ENCODE measurements around the gene VPS37B. TPM values are rescaled to one million over a fixed set of nuclear protein-coding genes. Genes with fewer than 3 reads are reported as not detected.

VPS37B gene
- total and polyA plus RNA-seq, 2 donors, result 8.9 to 28.2 TPM

Other genes with a start within 250 kb of the VPS37B start
- 1.8 TPM for gene HCAR2, start 192.8 kb downstream of the VPS37B start, total RNA-seq
- gene HCAR2, start 192.8 kb downstream of the VPS37B start, polyA plus RNA-seq, result 4.3 TPM
- 0.47 TPM for gene HCAR3, start 179.3 kb downstream of the VPS37B start, total RNA-seq
- 1.8 TPM for gene HCAR3, start 179.3 kb downstream of the VPS37B start, polyA plus RNA-seq
- gene HCAR1, start 165.3 kb downstream of the VPS37B start, total RNA-seq, result 0.33 TPM
- gene HCAR1, start 165.3 kb downstream of the VPS37B start, polyA plus RNA-seq, result 0.50 TPM
- 42.1 TPM for gene DENR, start 143.3 kb downstream of the VPS37B start, total RNA-seq
- 56.8 TPM for gene DENR, start 143.3 kb downstream of the VPS37B start, polyA plus RNA-seq
- 1.2 TPM for gene CCDC62, start 121.6 kb downstream of the VPS37B start, total RNA-seq
- 0.59 TPM for gene CCDC62, start 121.6 kb downstream of the VPS37B start, polyA plus RNA-seq
- gene HIP1R, start 60.7 kb downstream of the VPS37B start, total RNA-seq, result 23.8 TPM
- gene HIP1R, start 60.7 kb downstream of the VPS37B start, polyA plus RNA-seq, result 49.0 TPM
- gene ABCB9, start 70.3 kb upstream of the VPS37B start, total RNA-seq, result 2.1 TPM
- gene ABCB9, start 70.3 kb upstream of the VPS37B start, polyA plus RNA-seq, result 1.8 TPM
- 12.1 TPM for gene OGFOD2, start 79.1 kb upstream of the VPS37B start, total RNA-seq
- gene OGFOD2, start 79.1 kb upstream of the VPS37B start, polyA plus RNA-seq, result 20.6 TPM
- 297 TPM for gene ARL6IP4, start 84.6 kb upstream of the VPS37B start, total RNA-seq
- gene ARL6IP4, start 84.6 kb upstream of the VPS37B start, polyA plus RNA-seq, result 302 TPM

All from thymus (tissue), 2 donors.